Measurements from ENCODE around the gene GATAD2A.

The GATAD2A gene

GRCh38 chr19:19491321-19492025, 86.0 kb downstream of the GATAD2A start:
- no peak for DNase-seq

GRCh38 chr19:19492026-19492610, 86.6 kb downstream of the GATAD2A start:
- DNase-seq = no peak

- peak; percentile 8 for DNase-seq
These were observed 88.5 kb downstream of the GATAD2A start for GRCh38 chr19:19493841-19494546.

GRCh38 chr19:19495614-19496603, 90.4 kb downstream of the GATAD2A start:
- no peak for DNase-seq

- DNase-seq = no peak
These were observed 92.9 kb downstream of the GATAD2A start for GRCh38 chr19:19498255-19498991.

GRCh38 chr19:19499272-19499995, 94.0 kb downstream of the GATAD2A start:
- DNase-seq = no peak

- DNase-seq = no peak
These were observed 95.6 kb downstream of the GATAD2A start for GRCh38 chr19:19500975-19501644.

- DNase-seq = no peak
These were observed 96.3 kb downstream of the GATAD2A start for GRCh38 chr19:19501798-19502197.

GRCh38 chr19:19502281-19502680, 96.8 kb downstream of the GATAD2A start:
- no peak for DNase-seq

GRCh38 chr19:19502808-19503602, 97.5 kb downstream of the GATAD2A start:
- no peak for DNase-seq

- no peak for DNase-seq
These were observed 99.5 kb downstream of the GATAD2A start for GRCh38 chr19:19504754-19505668.

- no peak for DNase-seq
These were observed 100.3 kb downstream of the GATAD2A start for GRCh38 chr19:19505669-19506326.

- DNase-seq = no peak
These were observed 101.1 kb downstream of the GATAD2A start for GRCh38 chr19:19506592-19506991.

GRCh38 chr19:19507354-19507753, 101.9 kb downstream of the GATAD2A start:
- no peak for DNase-seq

GRCh38 chr19:19508217-19508616, 102.7 kb downstream of the GATAD2A start:
- no peak for DNase-seq

GRCh38 chr19:19510432-19510831, 105.0 kb downstream of the GATAD2A start:
- no peak for DNase-seq

- no peak for DNase-seq
These were observed 108.2 kb downstream of the GATAD2A start for GRCh38 chr19:19513682-19514081.

- peak; percentile 46 for DNase-seq
These were observed 108.8 kb downstream of the GATAD2A start for GRCh38 chr19:19514215-19514657.
